Progenitor cell of endocrine pancreas (in vitro differentiated cells): Measurements from ENCODE around the gene ZSWIM6. TPM values are rescaled to one million over a fixed set of nuclear protein-coding genes. Genes with fewer than 3 reads are reported as not detected.

Experiments
- DNase-seq: peaks from one replicate; pipeline ENCODE4 v3.0.0; 2021; ENCODE audit warnings: low spot score; ENCODE audit not compliant: unreplicated experiment
- H3K27ac Mint-ChIP-seq: 2 replicates; pipeline ENCODE4 v1.8.0; 2021; ENCODE audit warnings: mild to moderate bottlenecking, moderate library complexity, mixed read lengths
- H3K27me3 Mint-ChIP-seq: 2 replicates; pipeline ENCODE4 v1.8.0; 2021; ENCODE audit warnings: mixed read lengths
- H3K36me3 Mint-ChIP-seq: 2 replicates; pipeline ENCODE4 v1.8.0; 2022; ENCODE audit warnings: mixed read lengths; ENCODE audit not compliant: insufficient read depth
- H3K4me1 Mint-ChIP-seq: 2 replicates; pipeline ENCODE4 v1.8.0; 2021; ENCODE audit warnings: low read depth, mixed read lengths
- H3K4me3 Mint-ChIP-seq: 2 replicates; pipeline ENCODE4 v1.8.0; 2021; ENCODE audit warnings: low read depth, mild to moderate bottlenecking, moderate library complexity, mixed read lengths
- H3K9me3 Mint-ChIP-seq: 2 replicates; pipeline ENCODE4 v1.8.0; 2021; ENCODE audit warnings: low read depth, mixed read lengths
- total RNA-seq: library from RNA; stranded (reverse); gene quantifications from 2 replicates; pipeline ENCODE4 v1.2.1, GENCODE V29; 2021
- TF ChIP-seq, protein P1 (sequence below): fragments of 200-600 bp; sonication (generic); IDR thresholded peaks from one replicate; pipeline ENCODE4 v1.5.0; 2021; ENCODE audit warnings: antibody characterized with exemption, mild to moderate bottlenecking; ENCODE audit not compliant: unreplicated experiment

The ZSWIM6 gene
- total RNA-seq, 1 donor from 2014 or later: 35.2 TPM

DNA sequence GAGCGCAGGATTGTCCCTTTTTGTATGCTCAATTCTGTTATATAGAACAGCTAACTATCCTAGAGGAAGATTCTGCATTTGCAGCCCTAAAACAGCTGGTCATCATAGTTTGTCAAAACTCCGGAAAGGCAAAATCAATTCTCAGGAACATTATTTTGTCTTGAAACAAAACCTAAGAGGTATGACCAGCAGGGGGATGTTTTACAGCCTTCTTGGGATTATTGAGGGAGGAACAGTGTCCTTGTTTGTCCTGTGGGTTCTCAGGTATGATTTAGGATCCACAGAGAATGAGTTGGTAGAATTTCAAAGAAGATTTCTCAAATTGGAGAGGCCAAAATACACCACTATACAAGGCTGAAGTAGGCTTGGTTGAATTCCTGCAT lies 136.4 kb downstream of the ZSWIM6 start:
- no peak for DNase-seq
- no peaks in the 10 kb centered on the region for H3K27me3 Mint-ChIP-seq
- TF ChIP-seq, protein P1, sequence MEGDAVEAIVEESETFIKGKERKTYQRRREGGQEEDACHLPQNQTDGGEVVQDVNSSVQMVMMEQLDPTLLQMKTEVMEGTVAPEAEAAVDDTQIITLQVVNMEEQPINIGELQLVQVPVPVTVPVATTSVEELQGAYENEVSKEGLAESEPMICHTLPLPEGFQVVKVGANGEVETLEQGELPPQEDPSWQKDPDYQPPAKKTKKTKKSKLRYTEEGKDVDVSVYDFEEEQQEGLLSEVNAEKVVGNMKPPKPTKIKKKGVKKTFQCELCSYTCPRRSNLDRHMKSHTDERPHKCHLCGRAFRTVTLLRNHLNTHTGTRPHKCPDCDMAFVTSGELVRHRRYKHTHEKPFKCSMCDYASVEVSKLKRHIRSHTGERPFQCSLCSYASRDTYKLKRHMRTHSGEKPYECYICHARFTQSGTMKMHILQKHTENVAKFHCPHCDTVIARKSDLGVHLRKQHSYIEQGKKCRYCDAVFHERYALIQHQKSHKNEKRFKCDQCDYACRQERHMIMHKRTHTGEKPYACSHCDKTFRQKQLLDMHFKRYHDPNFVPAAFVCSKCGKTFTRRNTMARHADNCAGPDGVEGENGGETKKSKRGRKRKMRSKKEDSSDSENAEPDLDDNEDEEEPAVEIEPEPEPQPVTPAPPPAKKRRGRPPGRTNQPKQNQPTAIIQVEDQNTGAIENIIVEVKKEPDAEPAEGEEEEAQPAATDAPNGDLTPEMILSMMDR: peak; percentile 25
- peaks cover 17% of the 10 kb centered on the region for H3K9me3 Mint-ChIP-seq
- H3K27ac Mint-ChIP-seq: peak overlapping the region; percentile 31
- H3K4me3 Mint-ChIP-seq: no peak overlapping the region
- peaks cover 19% of the 10 kb centered on the region for H3K4me1 Mint-ChIP-seq
- H3K36me3 Mint-ChIP-seq: peaks cover 16% of the 10 kb centered on the region

DNA sequence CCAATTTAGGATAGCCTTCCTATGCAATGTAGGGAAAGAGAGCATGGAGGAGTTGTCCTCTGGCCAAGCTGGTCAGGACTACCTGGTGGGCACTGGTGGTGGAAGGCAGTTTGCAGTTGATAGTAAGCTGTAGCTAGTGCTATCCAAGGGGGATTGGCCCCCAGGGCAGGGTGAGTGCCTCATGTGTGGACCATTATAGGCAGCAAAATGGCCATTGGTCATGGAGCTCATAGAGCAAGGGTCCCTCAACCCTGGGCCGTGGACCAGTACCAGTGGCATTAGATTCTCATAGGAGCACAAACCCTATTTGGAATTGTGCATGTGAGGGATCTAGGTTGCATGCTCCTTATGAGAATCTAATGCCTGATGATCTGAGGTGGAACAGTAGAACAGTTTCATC lies 139.3 kb downstream of the ZSWIM6 start:
- Mint-ChIP-seq H3K36me3 (peaks cover 17% of the 10 kb centered on the region), H3K9me3 (peaks cover 17% of the 10 kb centered on the region), H3K27ac (no peak overlapping the region), H3K4me3 (no peak overlapping the region), H3K4me1 (peaks cover 9% of the 10 kb centered on the region), H3K27me3 (no peaks in the 10 kb centered on the region)
- TF ChIP-seq, protein P1: no peak
- no peak for DNase-seq

DNA sequence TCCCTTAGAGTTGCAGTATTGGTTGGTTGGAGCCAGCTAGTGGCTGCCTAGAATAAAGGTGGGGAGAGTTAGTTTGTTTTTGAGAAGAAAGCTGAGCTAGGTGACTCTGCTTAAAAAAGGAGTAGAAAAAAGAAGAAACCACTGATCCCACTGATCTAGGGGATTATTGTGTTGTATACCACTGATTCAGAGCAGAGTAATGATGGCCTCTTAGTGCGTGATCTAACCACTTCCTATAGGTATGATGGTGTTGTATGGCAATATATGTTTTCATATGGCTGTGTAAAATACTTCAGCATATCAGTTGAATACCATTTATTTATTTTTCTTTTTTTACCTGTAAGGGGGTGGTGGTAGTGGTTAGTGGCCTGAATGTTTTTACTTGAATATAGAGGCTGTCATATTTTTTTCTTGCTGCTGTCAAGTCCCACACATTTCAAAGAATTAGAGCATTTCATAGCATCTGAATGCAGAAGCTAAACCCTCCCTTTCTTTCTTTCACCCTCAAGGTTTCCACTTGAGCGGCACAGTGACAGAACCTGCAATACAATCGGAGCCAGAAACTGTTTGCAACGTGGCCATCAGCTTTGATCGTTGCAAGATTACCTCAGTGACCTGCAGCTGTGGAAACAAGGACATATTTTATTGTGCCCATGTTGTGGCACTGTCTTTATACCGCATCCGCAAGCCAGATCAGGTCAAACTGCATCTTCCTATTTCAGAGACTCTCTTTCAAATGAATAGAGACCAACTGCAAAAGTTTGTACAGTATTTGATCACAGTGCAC lies 140.3 kb downstream of the ZSWIM6 start:
- peaks cover 17% of the 10 kb centered on the region for H3K9me3 Mint-ChIP-seq
- H3K27ac Mint-ChIP-seq: no peak overlapping the region
- no peak overlapping the region for H3K4me3 Mint-ChIP-seq
- peaks cover 5% of the 10 kb centered on the region for H3K4me1 Mint-ChIP-seq
- H3K36me3 Mint-ChIP-seq: peaks cover 17% of the 10 kb centered on the region
- H3K27me3 Mint-ChIP-seq: no peaks in the 10 kb centered on the region
- TF ChIP-seq, protein P1: no peak
- DNase-seq: no peak

DNA sequence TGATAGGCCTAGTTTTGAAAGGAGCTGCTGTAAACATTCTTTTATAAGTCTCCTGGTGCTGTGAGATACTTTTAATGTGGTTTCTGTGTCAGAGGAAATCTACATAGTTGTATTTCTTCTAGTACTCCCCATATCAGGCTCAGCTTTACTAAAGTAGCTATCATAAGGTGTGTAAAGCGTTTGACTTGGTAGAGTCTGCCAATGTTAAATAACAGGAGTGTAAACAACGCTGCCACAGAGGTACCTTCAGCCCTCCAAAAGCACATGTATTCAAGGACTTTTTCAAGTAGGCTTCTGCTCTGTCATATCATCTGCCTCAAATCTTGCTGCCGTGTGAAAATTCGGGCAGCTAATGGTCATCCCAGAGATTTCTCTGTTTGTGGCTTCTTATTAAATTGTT lies 142.7 kb downstream of the ZSWIM6 start:
- Mint-ChIP-seq H3K4me3 (no peak overlapping the region), H3K27me3 (no peaks in the 10 kb centered on the region), H3K4me1 (peaks cover 5% of the 10 kb centered on the region), H3K27ac (peak overlapping the region; percentile 26), H3K36me3 (peaks cover 24% of the 10 kb centered on the region), H3K9me3 (peaks cover 17% of the 10 kb centered on the region)
- TF ChIP-seq, protein P1: no peak
- DNase-seq: no peak

DNA sequence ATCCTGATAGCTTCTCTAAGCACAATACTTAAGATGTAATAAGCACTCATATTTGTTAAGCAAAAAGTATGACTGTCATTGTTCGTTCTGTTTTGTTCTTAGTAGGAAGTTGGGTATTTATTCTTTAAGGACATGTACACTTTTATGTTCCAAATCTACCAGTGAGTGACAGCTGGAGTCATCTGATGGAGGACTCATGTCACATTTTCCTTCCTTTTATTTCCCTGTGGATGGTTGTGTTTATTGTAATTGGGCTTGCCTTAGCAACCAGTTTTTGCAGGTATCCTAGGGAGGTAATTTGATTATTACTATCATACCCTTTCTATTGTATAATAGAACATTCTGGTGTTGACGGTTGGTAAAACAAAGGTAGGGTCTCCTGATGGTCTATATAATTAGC lies 145.7 kb downstream of the ZSWIM6 start:
- TF ChIP-seq, protein P1: no peak
- DNase-seq: no peak
- Mint-ChIP-seq H3K9me3 (no peaks in the 10 kb centered on the region), H3K27ac (peak overlapping the region; percentile 62), H3K4me3 (no peak overlapping the region), H3K4me1 (peaks cover 8% of the 10 kb centered on the region), H3K36me3 (peaks cover 11% of the 10 kb centered on the region), H3K27me3 (no peaks in the 10 kb centered on the region)
